CD14-positive monocyte (primary cell): ENCODE measurements around the gene EHF. TPM values are rescaled to one million over a fixed set of nuclear protein-coding genes. Genes with fewer than 3 reads are reported as not detected.

ENCODE experiments used
- DNase-seq, 3 donors: peaks; one replicate each; pipeline ENCODE4 v3.0.0-alpha.2; 2011 to 2022
- H2AFZ ChIP-seq: 2 replicates; pipeline ENCODE4 v1.6.0; 2012; ENCODE audit warnings: mild to moderate bottlenecking, low read depth, low read length, inconsistent platforms; ENCODE audit not compliant: insufficient read depth, poor library complexity, severe bottlenecking
- H3K27ac ChIP-seq, 2 donors: 1 replicate in 1 of 2; 2 replicates in 1 of 2; pipeline ENCODE4 v1.5.1; 2012 to 2013; ENCODE audit warnings: low read length in 2 of 2, control low read depth in 1 of 2, inconsistent platforms in 1 of 2, low read depth in 1 of 2, mild to moderate bottlenecking in 1 of 2
- H3K27me3 ChIP-seq, 2 donors: one replicate each; pipeline versions ENCODE4 v1.6.0 to v1.6.1; 2011 to 2013; ENCODE audit warnings: low read length in 2 of 2; ENCODE audit not compliant: control insufficient read depth in 2 of 2, insufficient read depth in 2 of 2
- H3K36me3 ChIP-seq, 2 donors: replicated peaks in 1 of 2; 1 replicate in 1 of 2; 2 replicates in 1 of 2; pipeline versions ENCODE4 v1.5.1 to v1.6.1; 2012 to 2013; ENCODE audit warnings: low read length in 2 of 2, control low read depth in 1 of 2, inconsistent platforms in 1 of 2, mild to moderate bottlenecking in 1 of 2; ENCODE audit not compliant: insufficient read depth in 2 of 2, control insufficient read depth in 1 of 2
- H3K4me1 ChIP-seq, 2 donors: 1 replicate in 1 of 2; 2 replicates in 1 of 2; pipeline versions ENCODE4 v1.5.1 to v1.6.1; 2012 to 2013; ENCODE audit warnings: low read length in 2 of 2, control low read depth in 1 of 2, inconsistent platforms in 1 of 2, mild to moderate bottlenecking in 1 of 2, moderate library complexity in 1 of 2; ENCODE audit not compliant: insufficient read depth in 2 of 2, control insufficient read depth in 1 of 2
- H3K4me2 ChIP-seq: replicated peaks from 2 replicates; pipeline ENCODE3; 2012; ENCODE audit warnings: low read length, moderate library complexity, mild to moderate bottlenecking; ENCODE audit not compliant: poor library complexity, severe bottlenecking; ENCODE audit errors: extremely low read depth
- H3K4me3 ChIP-seq, 3 experiments: fragments of 200-600 bp in 1 of 3; sonication (generic) in 1 of 3; replicated peaks in 1 of 3; 1 replicate in 2 of 3; 2 replicates in 1 of 3; pipeline ENCODE4 v1.5.1; 2011 to 2013; ENCODE audit warnings: low read length in 3 of 3, mild to moderate bottlenecking in 3 of 3, control low read depth in 2 of 3, low read depth in 2 of 3, inconsistent platforms in 1 of 3, moderate library complexity in 1 of 3
- H3K79me2 ChIP-seq: 2 replicates; pipeline ENCODE4 v1.6.0; 2012; ENCODE audit warnings: mild to moderate bottlenecking, control low read depth, inconsistent platforms, low read length, moderate library complexity; ENCODE audit not compliant: insufficient read depth
- H3K9ac ChIP-seq: 2 replicates; pipeline ENCODE4 v1.6.0; 2017; ENCODE audit warnings: low read length, mild to moderate bottlenecking; ENCODE audit not compliant: insufficient read depth, poor library complexity, severe bottlenecking
- H3K9me3 ChIP-seq, 2 donors: replicated peaks in 1 of 2; 1 replicate in 1 of 2; 2 replicates in 1 of 2; pipeline versions ENCODE4 v1.5.1 to v1.6.1; 2012 to 2013; ENCODE audit warnings: low read length in 2 of 2, control low read depth in 1 of 2; ENCODE audit not compliant: control insufficient read depth in 1 of 2, insufficient read depth in 1 of 2
- H4K20me1 ChIP-seq: 2 replicates; pipeline ENCODE4 v1.6.0; 2012; ENCODE audit warnings: mild to moderate bottlenecking, low read length, control low read depth, moderate library complexity; ENCODE audit not compliant: insufficient read depth
- H3K27ac Mint-ChIP-seq, 7 donors: one replicate each; pipeline ENCODE4 v1.8.0; 2020; ENCODE audit warnings: mild to moderate bottlenecking in 7 of 7, mixed read lengths in 7 of 7, moderate library complexity in 6 of 7, inconsistent platforms in 2 of 7
- H3K27me3 Mint-ChIP-seq, 3 donors: one replicate each; pipeline ENCODE4 v1.8.0; 2021 to 2022; ENCODE audit warnings: low read depth in 3 of 3, mild to moderate bottlenecking in 3 of 3, mixed read lengths in 3 of 3, moderate library complexity in 3 of 3, inconsistent platforms in 1 of 3
- H3K36me3 Mint-ChIP-seq, 2 donors: one replicate each; pipeline ENCODE4 v1.8.0; 2020; ENCODE audit warnings: mixed read lengths in 2 of 2, inconsistent platforms in 1 of 2, mild to moderate bottlenecking in 1 of 2
- H3K4me1 Mint-ChIP-seq: one replicate; pipeline ENCODE4 v1.8.0; 2020; ENCODE audit warnings: mild to moderate bottlenecking, mixed read lengths
- H3K4me3 Mint-ChIP-seq, 2 donors: one replicate each; pipeline ENCODE4 v1.8.0; 2020; ENCODE audit warnings: mild to moderate bottlenecking in 2 of 2, mixed read lengths in 2 of 2, moderate library complexity in 1 of 2
- H3K9me3 Mint-ChIP-seq, 7 donors: one replicate each; pipeline ENCODE4 v1.8.0; 2020 to 2022; ENCODE audit warnings: mixed read lengths in 7 of 7, mild to moderate bottlenecking in 6 of 7, moderate library complexity in 6 of 7, inconsistent platforms in 2 of 7
- CTCF ChIP-seq: fragments of 200-600 bp; IDR thresholded peaks from one replicate; pipeline ENCODE4 v1.8.0; 2022; ENCODE audit warnings: antibody characterized with exemption, mild to moderate bottlenecking
- WGBS: methylation state at CpG from one replicate; pipeline ENCODE4 v1.1.5; 2013; ENCODE audit warnings: missing lambda C conversion rate; ENCODE audit not compliant: insufficient coverage; 5-methylcytosine and 5-hydroxymethylcytosine counted together
- intact Hi-C, 2 donors: fragments of 100-400 bp; cut with micrococcal nuclease; formaldehyde crosslinking; loops; one replicate each; pipeline versions ENCODE4 v1.15.0 to v1.15.1; 2023
- polyA plus RNA-seq, 3 donors: library from polyadenylated mRNA; depleted of rRNA in 1 of 3; unstranded in 2 of 3; stranded (reverse) in 1 of 3; fragments of 300-500 nt in 2 of 3; fragments of >200 nt in 1 of 3; fragmentation: Illumina TruSeq in 2 of 3; gene quantifications; 1 replicate in 2 of 3; 2 replicates in 1 of 3; pipeline ENCODE4 v1.2.3, GENCODE V29; 2012 to 2021

The EHF gene
- polyA plus RNA-seq, 3 donors, result 0.17 to 0.21 TPM; not detected in 1

- Histone ChIP-seq H3K9me3 (no peaks in the 10 kb centered on the region), H3K4me3 (no peak overlapping the region), H3K79me2 (no peaks in the 10 kb centered on the region), H3K27me3 (no peaks in the 10 kb centered on the region), H3K36me3 (no peaks in the 10 kb centered on the region), H2AFZ (no peak overlapping the region), H4K20me1 (no peaks in the 10 kb centered on the region), H3K9ac (no peak overlapping the region), H3K27ac (no peak overlapping the region), H3K4me1 (no peaks in the 10 kb centered on the region), H3K4me2 (no peak overlapping the region)
- H3K4me1 Mint-ChIP-seq, result peaks cover 8% of the 10 kb centered on the region
- DNase-seq, result no peak
- WGBS, result 97% methylated on average over 5 of the region's 6 CpGs
- H3K36me3 Mint-ChIP-seq, result no peaks in the 10 kb centered on the region
- H3K9me3 Mint-ChIP-seq, result no peaks in the 10 kb centered on the region
- H3K27me3 Mint-ChIP-seq, result peaks cover 1 to 7% (median 4%) of the 10 kb centered on the region in 3 donors
- TF ChIP-seq CTCF, result no peak
- H3K27ac Mint-ChIP-seq, result no peak overlapping the region
- H3K4me3 Mint-ChIP-seq, result no peak overlapping the region
- intact Hi-C loops, result no loop called here
These were observed 21.2 kb downstream of the EHF start for GRCh38 chr11:34642001-34642554.

- Histone ChIP-seq H3K9ac (no peak overlapping the region), H3K27me3 (no peaks in the 10 kb centered on the region), H4K20me1 (no peaks in the 10 kb centered on the region), H3K4me2 (no peak overlapping the region), H3K36me3 (no peaks in the 10 kb centered on the region), H3K9me3 (no peaks in the 10 kb centered on the region), H3K4me3 (no peak overlapping the region), H3K27ac (no peak overlapping the region), H3K79me2 (no peaks in the 10 kb centered on the region), H2AFZ (no peak overlapping the region), H3K4me1 (no peaks in the 10 kb centered on the region)
- Mint-ChIP-seq H3K27ac (no peak overlapping the region), H3K36me3 (no peaks in the 10 kb centered on the region), H3K9me3 (no peaks in the 10 kb centered on the region), H3K27me3 (peaks cover 2 to 7% (median 7%) of the 10 kb centered on the region in 3 donors), H3K4me3 (no peak overlapping the region), H3K4me1 (peaks cover 7% of the 10 kb centered on the region)
- TF ChIP-seq CTCF, result no peak
- no peak for DNase-seq
- 87% methylated on average over 3 of the region's 6 CpGs for WGBS
- intact Hi-C loops, result no loop called here
These were observed 22.0 kb downstream of the EHF start for GRCh38 chr11:34642873-34643272.
